ENCODE data around the gene PPP1R37. TPM values are rescaled to one million over a fixed set of nuclear protein-coding genes. Genes with fewer than 3 reads are reported as not detected.

PPP1R37 gene
- total and polyA plus RNA-seq, 2 of the 13 experiments (the other 11 are each of a cell fraction or from before 2014, with no cell fraction given) = 9.0 to 14.3 TPM

DNA sequence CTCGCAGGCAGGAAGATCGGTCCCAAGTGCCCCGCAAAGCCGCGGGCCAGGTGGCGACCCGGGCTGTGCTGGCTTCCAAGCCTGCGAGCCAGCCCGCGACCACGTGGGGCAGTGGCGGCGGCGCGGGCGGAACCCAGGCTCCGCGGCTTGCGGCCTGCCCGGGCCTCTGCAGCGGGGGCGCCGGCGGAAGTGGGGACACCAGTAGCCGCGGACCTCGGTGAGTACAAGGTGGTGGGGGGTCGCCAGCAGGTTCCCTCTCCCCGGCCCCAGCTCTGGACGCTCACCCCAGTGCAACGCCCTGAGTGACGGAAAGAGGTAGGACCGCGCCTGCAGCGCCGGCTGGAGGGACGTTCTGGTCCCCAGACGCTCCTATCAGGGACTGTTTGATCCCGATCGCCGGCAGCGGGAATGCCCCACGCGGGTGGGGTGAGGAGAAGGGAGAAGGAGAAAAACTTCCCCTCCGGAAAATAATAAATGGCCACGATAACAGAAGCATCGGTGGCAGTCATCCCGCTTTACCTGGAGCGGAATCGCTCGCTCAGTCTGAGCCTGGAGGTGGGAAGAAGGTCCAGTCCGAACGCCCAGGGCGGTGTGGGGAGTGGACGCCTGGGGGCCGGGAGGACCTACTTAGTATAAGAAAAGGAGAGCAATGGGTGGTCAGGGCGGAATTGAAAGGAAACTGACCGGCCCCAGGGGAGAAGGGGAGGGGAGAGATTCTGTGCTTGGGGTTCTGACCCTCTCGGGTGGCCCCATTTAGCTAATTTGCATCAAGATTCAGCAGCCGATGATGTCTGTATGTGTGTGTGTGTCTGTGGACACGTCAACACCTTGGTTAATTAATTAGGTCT lies 13.7 kb upstream of the PPP1R37 start, which contains the start of gene GEMIN7 (continued):
- TF ChIP-seq, protein P1, sequence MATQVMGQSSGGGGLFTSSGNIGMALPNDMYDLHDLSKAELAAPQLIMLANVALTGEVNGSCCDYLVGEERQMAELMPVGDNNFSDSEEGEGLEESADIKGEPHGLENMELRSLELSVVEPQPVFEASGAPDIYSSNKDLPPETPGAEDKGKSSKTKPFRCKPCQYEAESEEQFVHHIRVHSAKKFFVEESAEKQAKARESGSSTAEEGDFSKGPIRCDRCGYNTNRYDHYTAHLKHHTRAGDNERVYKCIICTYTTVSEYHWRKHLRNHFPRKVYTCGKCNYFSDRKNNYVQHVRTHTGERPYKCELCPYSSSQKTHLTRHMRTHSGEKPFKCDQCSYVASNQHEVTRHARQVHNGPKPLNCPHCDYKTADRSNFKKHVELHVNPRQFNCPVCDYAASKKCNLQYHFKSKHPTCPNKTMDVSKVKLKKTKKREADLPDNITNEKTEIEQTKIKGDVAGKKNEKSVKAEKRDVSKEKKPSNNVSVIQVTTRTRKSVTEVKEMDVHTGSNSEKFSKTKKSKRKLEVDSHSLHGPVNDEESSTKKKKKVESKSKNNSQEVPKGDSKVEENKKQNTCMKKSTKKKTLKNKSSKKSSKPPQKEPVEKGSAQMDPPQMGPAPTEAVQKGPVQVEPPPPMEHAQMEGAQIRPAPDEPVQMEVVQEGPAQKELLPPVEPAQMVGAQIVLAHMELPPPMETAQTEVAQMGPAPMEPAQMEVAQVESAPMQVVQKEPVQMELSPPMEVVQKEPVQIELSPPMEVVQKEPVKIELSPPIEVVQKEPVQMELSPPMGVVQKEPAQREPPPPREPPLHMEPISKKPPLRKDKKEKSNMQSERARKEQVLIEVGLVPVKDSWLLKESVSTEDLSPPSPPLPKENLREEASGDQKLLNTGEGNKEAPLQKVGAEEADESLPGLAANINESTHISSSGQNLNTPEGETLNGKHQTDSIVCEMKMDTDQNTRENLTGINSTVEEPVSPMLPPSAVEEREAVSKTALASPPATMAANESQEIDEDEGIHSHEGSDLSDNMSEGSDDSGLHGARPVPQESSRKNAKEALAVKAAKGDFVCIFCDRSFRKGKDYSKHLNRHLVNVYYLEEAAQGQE (IDR thresholded peaks at IDR 0.05; ENCODE audit: borderline replicate concordance in 1 of 2, low read depth in 1 of 2, low read length in 2 of 2) = no peak; a peak in 1 of 4 replicates
- TF ChIP-seq MBNL3 (CRISPR knock-in tag; conservative IDR thresholded peaks at IDR 0.05) (no peak), TBX2 (CRISPR knock-in tag; IDR thresholded peaks at IDR 0.05; ENCODE audit: borderline replicate concordance) (peak; percentile 66; the same call in 1 of the 2 replicates), NFE2L1 (CRISPR knock-in tag; IDR thresholded peaks at IDR 0.05; ENCODE audit: borderline replicate concordance) (no peak), ZFP41 (CRISPR knock-in tag; IDR thresholded peaks at IDR 0.05; ENCODE audit: borderline replicate concordance) (peak; percentile 70; the same call in 1 of the 2 replicates), THAP9 (CRISPR knock-in tag; IDR thresholded peaks at IDR 0.05; ENCODE audit: borderline replicate concordance) (no peak; the same call in 1 of the 2 replicates), ZNF354B (CRISPR knock-in tag; IDR thresholded peaks at IDR 0.05) (no peak; the same call in 1 of the 2 replicates), ZNF234 (CRISPR knock-in tag; conservative IDR thresholded peaks at IDR 0.05) (0 out of 2 replicates have a peak, but pooled peaks have one; percentile 59), ZNF136 (CRISPR knock-in tag; IDR thresholded peaks at IDR 0.05; ENCODE audit: low read depth) (0 out of 2 replicates have a peak, but pooled peaks have one; percentile 63), NKX3-1 (CRISPR knock-in tag; IDR thresholded peaks at IDR 0.05) (peak; percentile 92), MTA1 (CRISPR knock-in tag; IDR thresholded peaks at IDR 0.05; ENCODE audit: borderline replicate concordance) (peak; percentile 97), ZFP36 (IDR thresholded peaks at IDR 0.05; ENCODE audit: borderline replicate concordance, low read depth, low read length, partially characterized antibody) (no peak), ZNF296 (CRISPR knock-in tag; conservative IDR thresholded peaks at IDR 0.05) (0 out of 2 replicates have a peak, but pooled peaks have one; percentile 23), ZNF205 (CRISPR knock-in tag; IDR thresholded peaks at IDR 0.05) (peak; percentile 81; the same call in 1 of the 2 replicates)
- TF ChIP-seq, protein P2, sequence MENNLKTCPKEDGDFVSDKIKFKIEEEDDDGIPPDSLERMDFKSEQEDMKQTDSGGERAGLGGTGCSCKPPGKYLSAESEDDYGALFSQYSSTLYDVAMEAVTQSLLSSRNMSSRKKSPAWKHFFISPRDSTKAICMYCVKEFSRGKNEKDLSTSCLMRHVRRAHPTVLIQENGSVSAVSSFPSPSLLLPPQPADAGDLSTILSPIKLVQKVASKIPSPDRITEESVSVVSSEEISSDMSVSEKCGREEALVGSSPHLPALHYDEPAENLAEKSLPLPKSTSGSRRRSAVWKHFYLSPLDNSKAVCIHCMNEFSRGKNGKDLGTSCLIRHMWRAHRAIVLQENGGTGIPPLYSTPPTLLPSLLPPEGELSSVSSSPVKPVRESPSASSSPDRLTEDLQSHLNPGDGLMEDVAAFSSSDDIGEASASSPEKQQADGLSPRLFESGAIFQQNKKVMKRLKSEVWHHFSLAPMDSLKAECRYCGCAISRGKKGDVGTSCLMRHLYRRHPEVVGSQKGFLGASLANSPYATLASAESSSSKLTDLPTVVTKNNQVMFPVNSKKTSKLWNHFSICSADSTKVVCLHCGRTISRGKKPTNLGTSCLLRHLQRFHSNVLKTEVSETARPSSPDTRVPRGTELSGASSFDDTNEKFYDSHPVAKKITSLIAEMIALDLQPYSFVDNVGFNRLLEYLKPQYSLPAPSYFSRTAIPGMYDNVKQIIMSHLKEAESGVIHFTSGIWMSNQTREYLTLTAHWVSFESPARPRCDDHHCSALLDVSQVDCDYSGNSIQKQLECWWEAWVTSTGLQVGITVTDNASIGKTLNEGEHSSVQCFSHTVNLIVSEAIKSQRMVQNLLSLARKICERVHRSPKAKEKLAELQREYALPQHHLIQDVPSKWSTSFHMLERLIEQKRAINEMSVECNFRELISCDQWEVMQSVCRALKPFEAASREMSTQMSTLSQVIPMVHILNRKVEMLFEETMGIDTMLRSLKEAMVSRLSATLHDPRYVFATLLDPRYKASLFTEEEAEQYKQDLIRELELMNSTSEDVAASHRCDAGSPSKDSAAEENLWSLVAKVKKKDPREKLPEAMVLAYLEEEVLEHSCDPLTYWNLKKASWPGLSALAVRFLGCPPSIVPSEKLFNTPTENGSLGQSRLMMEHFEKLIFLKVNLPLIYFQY (CRISPR knock-in tag; IDR thresholded peaks at IDR 0.05; ENCODE audit: borderline replicate concordance) = peak; percentile 88; the same call in 1 of the 2 replicates
- TF ChIP-seq, protein P3, sequence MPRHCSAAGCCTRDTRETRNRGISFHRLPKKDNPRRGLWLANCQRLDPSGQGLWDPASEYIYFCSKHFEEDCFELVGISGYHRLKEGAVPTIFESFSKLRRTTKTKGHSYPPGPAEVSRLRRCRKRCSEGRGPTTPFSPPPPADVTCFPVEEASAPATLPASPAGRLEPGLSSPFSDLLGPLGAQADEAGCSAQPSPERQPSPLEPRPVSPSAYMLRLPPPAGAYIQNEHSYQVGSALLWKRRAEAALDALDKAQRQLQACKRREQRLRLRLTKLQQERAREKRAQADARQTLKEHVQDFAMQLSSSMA (CRISPR knock-in tag; IDR thresholded peaks at IDR 0.05) = 0 out of 2 replicates have a peak, but pooled peaks have one; percentile 68

Data from HepG2 (cell line).